HG03025 (cell line): ENCODE results near the gene MINDY4.

Experiments used
- ATAC-seq: cut with Tn5 transposase; IDR thresholded peaks from one replicate; pipeline ENCODE4 v1.9.1; 2021; ENCODE audit warnings: mild to moderate bottlenecking, moderate library complexity; ENCODE audit not compliant: unreplicated experiment, low FRiP score

Gene MINDY4

GRCh38 chr7:30923009-30923773, 152.0 kb downstream of the MINDY4 start:
- no peak for ATAC-seq

GRCh38 chr7:30923774-30924413, 152.7 kb downstream of the MINDY4 start:
- ATAC-seq: no peak

GRCh38 chr7:30924624-30925023, 153.4 kb downstream of the MINDY4 start:
- no peak for ATAC-seq

GRCh38 chr7:30925117-30925516, 153.9 kb downstream of the MINDY4 start:
- no peak for ATAC-seq

GRCh38 chr7:30925913-30926312, 154.7 kb downstream of the MINDY4 start:
- no peak for ATAC-seq

GRCh38 chr7:30926313-30926712, 155.1 kb downstream of the MINDY4 start:
- ATAC-seq: no peak

GRCh38 chr7:30927040-30927439, 155.8 kb downstream of the MINDY4 start:
- no peak for ATAC-seq

- no peak for ATAC-seq
These were observed 156.3 kb downstream of the MINDY4 start for GRCh38 chr7:30927559-30927958.

GRCh38 chr7:30928254-30928872, 157.1 kb downstream of the MINDY4 start:
- no peak for ATAC-seq

GRCh38 chr7:30929686-30930085, 158.5 kb downstream of the MINDY4 start:
- ATAC-seq: no peak

- no peak for ATAC-seq
These were observed 159.4 kb downstream of the MINDY4 start for GRCh38 chr7:30930621-30931020.

- ATAC-seq: no peak
These were observed 160.1 kb downstream of the MINDY4 start for GRCh38 chr7:30931161-30931928.

- no peak for ATAC-seq
These were observed 160.8 kb downstream of the MINDY4 start for GRCh38 chr7:30931929-30932540.

- ATAC-seq: no peak
These were observed 161.3 kb downstream of the MINDY4 start for GRCh38 chr7:30932562-30932961.

- ATAC-seq: no peak
These were observed 162.1 kb downstream of the MINDY4 start for GRCh38 chr7:30933124-30933974.

GRCh38 chr7:30934225-30934624, 163.0 kb downstream of the MINDY4 start:
- no peak for ATAC-seq

GRCh38 chr7:30934732-30935568, 163.7 kb downstream of the MINDY4 start:
- no peak for ATAC-seq

GRCh38 chr7:30935569-30935877, 164.3 kb downstream of the MINDY4 start:
- ATAC-seq: no peak

- ATAC-seq: no peak
These were observed 165.5 kb downstream of the MINDY4 start for GRCh38 chr7:30936650-30937245.
